Lung (tissue), 12 donors: Measurements from ENCODE around the gene HYAL2. TPM values are rescaled to one million over a fixed set of nuclear protein-coding genes. Genes with fewer than 3 reads are reported as not detected.

Experiments
- ATAC-seq: fragments of 200-7000 bp; cut with Tn5 transposase; one replicate; pipeline ENCODE4 v1.9.1; 2020; ENCODE audit warnings: moderate number of reproducible peaks; ENCODE audit not compliant: insufficient read depth, low FRiP score
- DNase-seq, 3 donors: peaks; one replicate each; pipeline ENCODE4 v3.0.0-alpha.2; 2013 to 2017
- H3K27ac ChIP-seq, 2 donors: one replicate each; pipeline ENCODE4 v1.5.1; 2013; ENCODE audit warnings: mild to moderate bottlenecking in 2 of 2, moderate library complexity in 2 of 2, control low read depth in 1 of 2, inconsistent platforms in 1 of 2, low read depth in 1 of 2, low read length in 1 of 2
- H3K27me3 ChIP-seq, 3 donors: one replicate each; pipeline ENCODE4 v1.5.1; 2013; ENCODE audit warnings: low read length in 2 of 3; ENCODE audit not compliant: control insufficient read depth in 3 of 3, insufficient read depth in 3 of 3
- H3K36me3 ChIP-seq, 4 donors: one replicate each; pipeline ENCODE4 v1.5.1; 2013; ENCODE audit warnings: low read length in 4 of 4, mild to moderate bottlenecking in 1 of 4, moderate library complexity in 1 of 4; ENCODE audit not compliant: control insufficient read depth in 4 of 4, insufficient read depth in 4 of 4
- H3K4me1 ChIP-seq, 5 donors: one replicate each; pipeline ENCODE4 v1.5.1; 2013; ENCODE audit warnings: low read length in 5 of 5, mild to moderate bottlenecking in 2 of 5, moderate library complexity in 1 of 5; ENCODE audit not compliant: control insufficient read depth in 5 of 5, insufficient read depth in 5 of 5
- H3K4me3 ChIP-seq: one replicate; pipeline ENCODE4 v1.5.1; 2013; ENCODE audit warnings: mild to moderate bottlenecking, control low read depth, moderate library complexity
- H3K9ac ChIP-seq, 2 donors: one replicate each; pipeline ENCODE4 v1.5.1; 2013; ENCODE audit warnings: low read length in 2 of 2, control low read depth in 1 of 2; ENCODE audit not compliant: insufficient read depth in 1 of 2
- H3K9me3 ChIP-seq, 4 donors: one replicate each; pipeline ENCODE4 v1.5.1; 2013; ENCODE audit warnings: low read length in 3 of 4, mild to moderate bottlenecking in 1 of 4, moderate library complexity in 1 of 4; ENCODE audit not compliant: control insufficient read depth in 4 of 4, insufficient read depth in 3 of 4
- WGBS, 2 donors: extraction: QIAGEN DNeasy Blood & Tissue Kit; methylation state at CpG; one replicate each; pipeline ENCODE4 v1.1.7; 2013; 5-methylcytosine and 5-hydroxymethylcytosine counted together
- polyA plus RNA-seq, 2 donors: library from polyadenylated mRNA; stranded (reverse); fragments of 200-250 nt; gene quantifications; one replicate each; pipeline ENCODE4 v1.2.1, GENCODE V29; 2013
- total RNA-seq, 2 donors: library from RNA; depleted of rRNA in 1 of 2; stranded (reverse); fragments of >200 nt in 1 of 2; gene quantifications; one replicate each; pipeline ENCODE4 v1.2.1, GENCODE V29; 2014 to 2021
- TF ChIP-seq, protein P1 (sequence below): IDR thresholded peaks from 2 replicates; pipeline ENCODE4 v1.5.1; 2012; ENCODE audit warnings: mild to moderate bottlenecking; ENCODE audit errors: control extremely low read depth, extremely low read depth
- donor health status: control.
- donor health status: control.
- donor health status: Bipolar disorder and iron deficiency.
- donor health status: healthy.
- donor health status: DM: yes; HTN: yes; CAD: no.

Gene HYAL2
- total and polyA plus RNA-seq, 4 donors = 94.3 to 218 (median 201) TPM

GRCh38 chr3:50279255-50280016 lies 43.1 kb downstream of the HYAL2 start:
- no peak for DNase-seq
- Histone ChIP-seq H3K36me3 (peaks cover 0 to 2% (median 0%) of the 10 kb centered on the region in 4 donors), H3K27ac (peak overlapping the region in 1 of 2 donors; percentile 75), H3K27me3 (peaks cover 0 to 27% (median 12%) of the 10 kb centered on the region in 3 donors), H3K4me3 (no peak overlapping the region), H3K9me3 (no peaks in the 10 kb centered on the region), H3K9ac (no peak overlapping the region), H3K4me1 (peaks cover 0 to 6% (median 0%) of the 10 kb centered on the region in 5 donors)
- TF ChIP-seq, protein P1, sequence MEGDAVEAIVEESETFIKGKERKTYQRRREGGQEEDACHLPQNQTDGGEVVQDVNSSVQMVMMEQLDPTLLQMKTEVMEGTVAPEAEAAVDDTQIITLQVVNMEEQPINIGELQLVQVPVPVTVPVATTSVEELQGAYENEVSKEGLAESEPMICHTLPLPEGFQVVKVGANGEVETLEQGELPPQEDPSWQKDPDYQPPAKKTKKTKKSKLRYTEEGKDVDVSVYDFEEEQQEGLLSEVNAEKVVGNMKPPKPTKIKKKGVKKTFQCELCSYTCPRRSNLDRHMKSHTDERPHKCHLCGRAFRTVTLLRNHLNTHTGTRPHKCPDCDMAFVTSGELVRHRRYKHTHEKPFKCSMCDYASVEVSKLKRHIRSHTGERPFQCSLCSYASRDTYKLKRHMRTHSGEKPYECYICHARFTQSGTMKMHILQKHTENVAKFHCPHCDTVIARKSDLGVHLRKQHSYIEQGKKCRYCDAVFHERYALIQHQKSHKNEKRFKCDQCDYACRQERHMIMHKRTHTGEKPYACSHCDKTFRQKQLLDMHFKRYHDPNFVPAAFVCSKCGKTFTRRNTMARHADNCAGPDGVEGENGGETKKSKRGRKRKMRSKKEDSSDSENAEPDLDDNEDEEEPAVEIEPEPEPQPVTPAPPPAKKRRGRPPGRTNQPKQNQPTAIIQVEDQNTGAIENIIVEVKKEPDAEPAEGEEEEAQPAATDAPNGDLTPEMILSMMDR = no peak
- WGBS, 2 donors = 87 to 92% methylated on average over 8 of the region's 8 CpGs
- no peak for ATAC-seq

GRCh38 chr3:50278880-50279224 lies 43.7 kb downstream of the HYAL2 start, which contains the start of gene LSMEM2:
Gene LSMEM2, plus strand, starts transcription at chr3:50279087. Its CDS starts 27 bp downstream, at chr3:50279114.
- Histone ChIP-seq H3K27me3 (peaks cover 0 to 33% (median 18%) of the 10 kb centered on the region in 3 donors), H3K9ac (no peak within 1 kb of the TSS), H3K36me3 (peaks cover 0 to 2% (median 0%) of the 10 kb centered on the region in 4 donors), H3K4me3 (no peak within 1 kb of the TSS), H3K4me1 (peaks cover 0 to 6% (median 0%) of the 10 kb centered on the region in 5 donors), H3K27ac (peak within 1 kb of the TSS in 1 of 2 donors; percentile 75), H3K9me3 (no peaks in the 10 kb centered on the region)
- ATAC-seq (no peak), DNase-seq (no peak)
- TF ChIP-seq, protein P1 = no peak
- 61 to 79% methylated on average over 2 of the region's 2 CpGs for WGBS, 2 donors

DNA sequence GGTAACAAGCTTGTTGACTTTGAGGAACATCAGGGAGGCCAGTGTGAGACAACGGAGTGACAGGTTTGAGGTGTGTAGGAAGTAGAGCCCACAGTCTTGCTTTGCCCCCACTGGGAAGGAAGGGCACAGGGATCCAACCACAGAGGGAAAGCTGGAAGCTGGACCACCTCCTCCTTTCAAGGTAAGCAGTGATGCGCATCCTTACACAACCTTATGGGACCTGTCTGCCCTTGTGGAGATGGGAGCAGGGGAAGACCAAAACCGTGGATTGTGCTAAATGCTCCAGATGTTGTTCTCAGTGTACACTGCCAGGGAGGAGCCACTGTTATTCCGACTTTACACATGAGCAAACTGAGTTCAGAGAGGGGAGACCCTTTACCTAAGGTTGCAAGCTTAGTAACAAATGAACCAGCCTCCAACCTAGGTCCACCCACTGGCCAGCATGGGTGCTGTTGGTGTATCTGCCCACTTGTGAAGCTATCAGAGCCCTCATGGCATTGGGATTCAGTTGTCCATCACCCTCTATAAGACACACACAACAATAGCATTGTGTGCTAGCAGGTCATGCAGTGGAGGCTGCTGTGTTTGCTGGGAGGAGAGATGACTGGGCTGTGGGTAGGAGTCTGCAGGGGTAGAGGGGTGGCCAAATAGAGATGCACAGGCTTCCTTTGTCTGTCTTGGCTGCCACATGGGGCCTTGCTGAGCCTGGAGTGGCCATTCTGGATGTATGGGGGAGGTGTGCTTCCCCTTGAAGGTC lies 44.2 kb downstream of the HYAL2 start:
- H3K4me1 ChIP-seq = peaks cover 0 to 10% (median 0%) of the 10 kb centered on the region in 5 donors
- no peak overlapping the region for H3K4me3 ChIP-seq
- 83 to 87% methylated on average over 4 of the region's 4 CpGs for WGBS, 2 donors
- H3K27me3 ChIP-seq = peaks cover 0 to 36% (median 22%) of the 10 kb centered on the region in 3 donors
- peak overlapping the region in 1 of 2 donors; percentile 37 for H3K27ac ChIP-seq
- H3K9me3 ChIP-seq = no peaks in the 10 kb centered on the region
- TF ChIP-seq, protein P1 = no peak
- H3K9ac ChIP-seq = no peak overlapping the region
- ATAC-seq = no peak
- peaks cover 0 to 2% (median 0%) of the 10 kb centered on the region in 4 donors for H3K36me3 ChIP-seq
- no peak for DNase-seq
